Endothelial cell of umbilical vein (primary cell): Measurements from ENCODE around the gene PERM1.

ENCODE experiments used
- EZH2 ChIP-seq: IDR thresholded peaks from 2 replicates; pipeline ENCODE4 v1.6.1; 2012; ENCODE audit warnings: borderline replicate concordance, low read depth, mild to moderate bottlenecking, moderate library complexity, low read length, inconsistent platforms; ENCODE audit not compliant: severe bottlenecking
- POLR2AphosphoS5 ChIP-seq: IDR thresholded peaks from 2 replicates; pipeline ENCODE4 v1.6.1; 2012; ENCODE audit warnings: low read depth, mild to moderate bottlenecking, control low read depth, low read length, moderate library complexity; ENCODE audit not compliant: insufficient read depth
- TF ChIP-seq, protein P1 (sequence below), 2 donors: IDR thresholded peaks; 1 replicate in 1 of 2; 2 replicates in 1 of 2; pipeline ENCODE4 v1.5.1; 2011; ENCODE audit warnings: low read length in 2 of 2, mild to moderate bottlenecking in 2 of 2, moderate library complexity in 2 of 2, control low read depth in 1 of 2, inconsistent platforms in 1 of 2, low read depth in 1 of 2; ENCODE audit not compliant: insufficient read depth in 1 of 2; ENCODE audit errors: extremely low read depth in 1 of 2

GRCh38 chr1:983798-984475 is 2.0 kb upstream of the PERM1 start:
- TF ChIP-seq, protein P1, sequence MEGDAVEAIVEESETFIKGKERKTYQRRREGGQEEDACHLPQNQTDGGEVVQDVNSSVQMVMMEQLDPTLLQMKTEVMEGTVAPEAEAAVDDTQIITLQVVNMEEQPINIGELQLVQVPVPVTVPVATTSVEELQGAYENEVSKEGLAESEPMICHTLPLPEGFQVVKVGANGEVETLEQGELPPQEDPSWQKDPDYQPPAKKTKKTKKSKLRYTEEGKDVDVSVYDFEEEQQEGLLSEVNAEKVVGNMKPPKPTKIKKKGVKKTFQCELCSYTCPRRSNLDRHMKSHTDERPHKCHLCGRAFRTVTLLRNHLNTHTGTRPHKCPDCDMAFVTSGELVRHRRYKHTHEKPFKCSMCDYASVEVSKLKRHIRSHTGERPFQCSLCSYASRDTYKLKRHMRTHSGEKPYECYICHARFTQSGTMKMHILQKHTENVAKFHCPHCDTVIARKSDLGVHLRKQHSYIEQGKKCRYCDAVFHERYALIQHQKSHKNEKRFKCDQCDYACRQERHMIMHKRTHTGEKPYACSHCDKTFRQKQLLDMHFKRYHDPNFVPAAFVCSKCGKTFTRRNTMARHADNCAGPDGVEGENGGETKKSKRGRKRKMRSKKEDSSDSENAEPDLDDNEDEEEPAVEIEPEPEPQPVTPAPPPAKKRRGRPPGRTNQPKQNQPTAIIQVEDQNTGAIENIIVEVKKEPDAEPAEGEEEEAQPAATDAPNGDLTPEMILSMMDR (IDR thresholded peaks at IDR 0.05; ENCODE audit: extremely low read depth in 1 of 2, insufficient read depth in 1 of 2, low read depth in 1 of 2, low read length in 2 of 2) = peak; percentile 30 to 92
- TF ChIP-seq POLR2AphosphoS5 (no peak), EZH2 (no peak)
